ENCODE measurements around the gene ACSS1.

Gene ACSS1

DNA sequence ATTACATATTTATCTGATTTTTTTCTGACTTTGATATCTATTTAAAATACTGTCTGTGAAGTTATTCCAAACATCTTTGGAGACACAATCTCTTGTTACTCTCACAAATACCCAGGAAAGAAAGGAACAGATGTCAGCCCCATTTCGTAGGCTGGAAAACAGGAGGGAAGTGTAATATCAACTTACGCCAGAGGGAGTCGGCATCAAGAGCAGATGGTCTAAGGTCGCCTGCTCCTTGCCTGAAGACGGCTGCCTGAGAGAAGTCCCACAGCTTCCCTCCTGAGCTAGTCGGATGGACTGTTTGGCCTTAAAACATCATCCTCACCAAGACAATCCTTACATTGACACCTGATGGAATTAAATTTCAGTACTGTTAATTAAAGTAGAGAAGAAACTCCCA, 95.4 kb downstream of the ACSS1 start:
- no peak overlapping the region for H3K27ac ChIP-seq
- TF ChIP-seq, protein P1, sequence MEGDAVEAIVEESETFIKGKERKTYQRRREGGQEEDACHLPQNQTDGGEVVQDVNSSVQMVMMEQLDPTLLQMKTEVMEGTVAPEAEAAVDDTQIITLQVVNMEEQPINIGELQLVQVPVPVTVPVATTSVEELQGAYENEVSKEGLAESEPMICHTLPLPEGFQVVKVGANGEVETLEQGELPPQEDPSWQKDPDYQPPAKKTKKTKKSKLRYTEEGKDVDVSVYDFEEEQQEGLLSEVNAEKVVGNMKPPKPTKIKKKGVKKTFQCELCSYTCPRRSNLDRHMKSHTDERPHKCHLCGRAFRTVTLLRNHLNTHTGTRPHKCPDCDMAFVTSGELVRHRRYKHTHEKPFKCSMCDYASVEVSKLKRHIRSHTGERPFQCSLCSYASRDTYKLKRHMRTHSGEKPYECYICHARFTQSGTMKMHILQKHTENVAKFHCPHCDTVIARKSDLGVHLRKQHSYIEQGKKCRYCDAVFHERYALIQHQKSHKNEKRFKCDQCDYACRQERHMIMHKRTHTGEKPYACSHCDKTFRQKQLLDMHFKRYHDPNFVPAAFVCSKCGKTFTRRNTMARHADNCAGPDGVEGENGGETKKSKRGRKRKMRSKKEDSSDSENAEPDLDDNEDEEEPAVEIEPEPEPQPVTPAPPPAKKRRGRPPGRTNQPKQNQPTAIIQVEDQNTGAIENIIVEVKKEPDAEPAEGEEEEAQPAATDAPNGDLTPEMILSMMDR (conservative IDR thresholded peaks at IDR 0.05) = no peak
- TF ChIP-seq ZFX (IDR thresholded peaks at IDR 0.05) = no peak

DNA sequence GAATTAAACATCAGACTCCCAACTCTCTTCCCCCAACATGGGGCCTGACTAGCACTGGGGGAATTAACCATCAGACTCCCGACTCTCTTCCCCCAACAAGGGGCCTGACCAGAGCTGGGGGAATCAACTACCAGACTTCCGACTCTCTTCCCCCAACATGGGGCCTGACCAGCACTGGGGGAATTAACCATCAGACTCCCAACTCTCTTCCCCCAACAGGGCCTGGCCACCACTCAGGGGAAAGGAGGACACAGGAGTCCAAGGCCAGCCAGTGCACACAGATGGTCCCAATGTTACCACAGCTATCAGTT, 95.8 kb downstream of the ACSS1 start:
- TF ChIP-seq ZFX (IDR thresholded peaks at IDR 0.05) = no peak
- TF ChIP-seq, protein P1 (conservative IDR thresholded peaks at IDR 0.05) = no peak

DNA sequence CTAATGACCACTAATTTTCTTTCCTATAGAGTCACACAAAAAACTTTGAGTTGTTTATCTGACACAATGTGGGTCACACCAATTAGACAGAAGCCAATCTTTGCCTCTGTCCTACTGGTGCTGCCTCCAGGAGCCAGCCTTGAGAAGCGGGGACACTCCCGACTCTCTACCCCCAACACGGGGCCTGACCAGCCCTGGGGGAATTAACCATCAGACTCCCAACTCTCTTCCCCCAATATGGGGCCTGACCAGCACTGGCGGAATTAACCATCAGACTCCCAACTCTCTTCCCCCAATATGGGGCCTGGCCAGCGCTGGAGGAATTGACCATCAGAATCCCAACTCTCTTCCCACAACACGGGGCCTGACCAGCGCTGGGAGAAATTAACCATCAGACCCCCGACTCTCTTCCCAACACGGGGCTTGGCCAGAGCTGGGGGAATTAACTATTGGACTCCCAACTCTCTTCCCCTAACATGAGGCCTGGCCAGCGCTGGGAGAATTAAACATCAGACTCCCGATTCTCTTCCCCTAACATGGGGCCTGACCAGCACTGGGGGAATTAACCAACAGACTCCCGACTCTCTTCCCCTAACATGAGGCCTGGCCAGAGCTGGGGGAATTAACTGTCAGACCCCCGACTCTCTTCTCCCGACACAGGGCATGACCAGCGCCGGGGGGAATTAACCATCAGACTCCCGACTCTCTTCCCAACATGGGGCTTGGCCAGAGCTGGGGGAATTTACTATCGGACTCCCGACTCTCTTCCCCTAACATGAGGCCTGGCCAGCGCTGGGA, 96.4 kb downstream of the ACSS1 start:
- TF ChIP-seq, protein P1 (conservative IDR thresholded peaks at IDR 0.05) = no peak
- TF ChIP-seq ZFX (IDR thresholded peaks at IDR 0.05) = no peak
- H3K27ac ChIP-seq = no peak overlapping the region

More for the DNA sequence above, 95.8 kb downstream of the ACSS1 start:
- H3K27ac ChIP-seq = no peak overlapping the region

DNA sequence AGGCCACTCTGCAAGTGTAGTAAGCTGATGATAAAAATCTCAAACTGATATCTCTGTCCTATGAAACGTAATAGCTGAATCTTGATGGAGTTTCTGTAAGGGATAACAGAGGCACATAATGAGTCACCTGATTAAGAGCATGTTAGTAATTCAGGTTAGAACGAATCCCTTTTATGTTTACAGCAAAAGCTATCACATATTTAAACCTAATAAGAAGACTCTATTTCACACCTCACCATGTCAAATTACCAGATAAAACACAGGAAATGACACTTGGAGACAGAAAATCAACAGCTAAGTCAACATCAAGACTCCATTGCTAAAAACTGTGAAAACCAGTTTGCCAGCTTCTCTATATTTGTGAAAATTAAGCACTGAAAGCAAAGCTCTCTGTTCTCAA, 97.1 kb downstream of the ACSS1 start:
- H3K27ac ChIP-seq = no peak overlapping the region
- no peak for TF ChIP-seq ZFX (IDR thresholded peaks at IDR 0.05)
- TF ChIP-seq, protein P1 (conservative IDR thresholded peaks at IDR 0.05) = no peak

DNA sequence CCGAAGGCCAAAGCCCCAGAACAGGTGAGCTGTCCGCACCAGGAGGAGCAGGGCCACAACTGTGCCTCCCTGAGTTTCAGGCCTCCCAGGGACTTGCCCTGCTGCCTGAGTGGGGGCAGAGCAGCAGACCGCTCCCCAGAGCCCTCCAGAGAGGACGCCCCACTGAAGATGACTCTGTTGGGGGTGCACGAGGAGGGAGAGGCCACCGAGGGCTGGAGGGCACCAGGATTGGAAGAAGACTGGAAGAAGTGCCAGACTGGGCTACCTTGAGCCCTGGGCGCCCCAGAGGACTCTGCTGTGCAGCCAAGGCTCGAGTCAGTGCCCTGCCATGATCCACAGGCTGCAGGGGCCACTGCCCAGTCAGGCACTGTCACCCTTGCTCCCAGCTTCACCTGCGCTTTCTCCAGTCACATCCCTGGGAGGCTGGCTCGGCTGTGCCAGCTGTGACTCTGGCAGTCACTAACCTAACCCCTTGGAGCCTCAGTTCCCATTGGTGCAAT, 97.6 kb downstream of the ACSS1 start:
- no peak overlapping the region for H3K27ac ChIP-seq
- no peak for TF ChIP-seq ZFX (IDR thresholded peaks at IDR 0.05)
- TF ChIP-seq, protein P1 (conservative IDR thresholded peaks at IDR 0.05) = no peak

GRCh38 chr20:24959591-24960301, 98.2 kb downstream of the ACSS1 start:
- TF ChIP-seq, protein P1 (conservative IDR thresholded peaks at IDR 0.05) = no peak
- no peak for TF ChIP-seq ZFX (IDR thresholded peaks at IDR 0.05)
- no peak overlapping the region for H3K27ac ChIP-seq
